ENCODE results near the gene PRKX. TPM values are rescaled to one million over a fixed set of nuclear protein-coding genes. Genes with fewer than 3 reads are reported as not detected.

The PRKX gene
- total RNA-seq, 1 donor from 2014 or later = 25.3 TPM

DNA sequence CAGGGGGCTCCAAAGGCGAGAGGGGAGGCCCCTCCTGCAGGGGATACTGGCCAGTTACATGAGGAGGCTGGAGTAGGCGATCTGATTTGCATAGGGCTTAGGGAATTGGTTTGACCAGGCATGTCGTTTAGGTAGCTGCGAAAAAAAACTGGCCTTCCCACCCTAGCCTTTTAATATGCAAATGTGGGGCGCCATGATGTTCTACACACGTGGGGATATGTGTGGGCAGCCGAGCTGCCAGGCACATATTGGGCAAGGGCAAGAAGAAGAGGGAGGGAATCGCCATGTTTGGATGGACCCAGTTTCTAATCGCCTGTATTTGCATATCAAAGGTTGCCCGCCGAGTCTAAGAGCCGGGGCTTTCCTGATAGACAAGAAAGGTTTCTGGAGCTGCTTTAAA is 121.3 kb downstream of the PRKX start:
- H3K4me1 Mint-ChIP-seq (ENCODE audit: unreplicated experiment) = no peaks in the 10 kb centered on the region
- H3K27me3 Mint-ChIP-seq (ENCODE audit: unreplicated experiment) = no peaks in the 10 kb centered on the region
- H3K9me3 Mint-ChIP-seq (ENCODE audit: unreplicated experiment) = no peaks in the 10 kb centered on the region
- no peak overlapping the region for H3K27ac Mint-ChIP-seq (ENCODE audit: unreplicated experiment)
- TF ChIP-seq CTCF (IDR thresholded peaks at IDR 0.05; ENCODE audit: unreplicated experiment) = no peak
- no peak overlapping the region for H3K4me3 Mint-ChIP-seq (ENCODE audit: unreplicated experiment)
- no peaks in the 10 kb centered on the region for H3K36me3 Mint-ChIP-seq (ENCODE audit: low read depth, unreplicated experiment)
- no peak for DNase-seq (ENCODE audit: low spot score)

DNA sequence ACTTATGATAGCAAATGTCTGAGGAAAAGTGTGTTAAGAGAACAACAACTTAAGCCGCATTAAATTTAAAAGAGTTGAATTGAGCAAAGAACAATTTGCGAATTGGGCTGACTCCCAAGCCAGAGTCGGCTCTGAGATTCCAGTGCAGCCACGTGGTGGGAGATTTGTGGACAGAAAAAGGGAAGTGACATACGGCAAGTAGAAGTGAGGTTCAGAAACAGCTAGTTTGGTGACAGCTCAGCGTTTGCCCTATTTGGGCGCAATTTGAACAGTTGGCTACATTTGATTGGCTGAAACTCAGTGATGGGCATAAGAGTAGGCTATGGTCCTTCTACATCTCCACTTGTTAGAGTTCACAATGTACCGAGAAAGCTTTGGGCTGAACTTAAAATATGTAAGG is 124.0 kb downstream of the PRKX start:
- TF ChIP-seq CTCF (IDR thresholded peaks at IDR 0.05; ENCODE audit: unreplicated experiment) = no peak
- no peak overlapping the region for H3K27ac Mint-ChIP-seq (ENCODE audit: unreplicated experiment)
- H3K36me3 Mint-ChIP-seq (ENCODE audit: low read depth, unreplicated experiment) = no peaks in the 10 kb centered on the region
- H3K4me3 Mint-ChIP-seq (ENCODE audit: unreplicated experiment) = no peak overlapping the region
- no peaks in the 10 kb centered on the region for H3K27me3 Mint-ChIP-seq (ENCODE audit: unreplicated experiment)
- no peak for DNase-seq (ENCODE audit: low spot score)
- no peaks in the 10 kb centered on the region for H3K4me1 Mint-ChIP-seq (ENCODE audit: unreplicated experiment)
- no peaks in the 10 kb centered on the region for H3K9me3 Mint-ChIP-seq (ENCODE audit: unreplicated experiment)

DNA sequence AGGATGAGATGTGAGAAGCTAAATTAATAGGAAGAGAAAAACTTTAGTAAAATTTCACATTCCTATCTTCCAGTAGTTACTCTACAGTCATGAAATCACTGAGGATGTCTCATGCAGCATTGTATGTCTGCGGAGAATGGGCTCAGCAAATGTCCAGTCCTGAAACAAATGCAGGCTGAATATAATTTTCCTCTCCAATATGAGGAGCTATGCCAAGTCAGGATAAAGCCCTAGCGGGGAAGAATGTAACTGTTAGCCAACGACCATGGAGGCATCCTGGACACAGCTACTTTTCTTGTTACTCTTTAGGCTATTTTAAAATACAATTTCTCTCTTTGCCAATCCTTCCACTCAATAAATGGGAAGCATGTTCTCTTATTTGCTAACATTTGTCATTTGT is 127.7 kb downstream of the PRKX start:
- H3K27ac Mint-ChIP-seq (ENCODE audit: unreplicated experiment) = no peak overlapping the region
- DNase-seq (ENCODE audit: low spot score) = no peak
- no peaks in the 10 kb centered on the region for H3K27me3 Mint-ChIP-seq (ENCODE audit: unreplicated experiment)
- H3K4me3 Mint-ChIP-seq (ENCODE audit: unreplicated experiment) = no peak overlapping the region
- H3K36me3 Mint-ChIP-seq (ENCODE audit: low read depth, unreplicated experiment) = no peaks in the 10 kb centered on the region
- no peaks in the 10 kb centered on the region for H3K9me3 Mint-ChIP-seq (ENCODE audit: unreplicated experiment)
- peaks cover 7% of the 10 kb centered on the region for H3K4me1 Mint-ChIP-seq (ENCODE audit: unreplicated experiment)
- no peak for TF ChIP-seq CTCF (IDR thresholded peaks at IDR 0.05; ENCODE audit: unreplicated experiment)

- DNase-seq (ENCODE audit: low spot score) = no peak
- Mint-ChIP-seq H3K36me3 (ENCODE audit: low read depth, unreplicated experiment) (no peaks in the 10 kb centered on the region), H3K27ac (ENCODE audit: unreplicated experiment) (no peak overlapping the region), H3K4me3 (ENCODE audit: unreplicated experiment) (no peak overlapping the region), H3K4me1 (ENCODE audit: unreplicated experiment) (peaks cover 7% of the 10 kb centered on the region), H3K27me3 (ENCODE audit: unreplicated experiment) (no peaks in the 10 kb centered on the region), H3K9me3 (ENCODE audit: unreplicated experiment) (no peaks in the 10 kb centered on the region)
- no peak for TF ChIP-seq CTCF (IDR thresholded peaks at IDR 0.05; ENCODE audit: unreplicated experiment)
Observed at GRCh38 chrX:3584415-3584996, 128.9 kb downstream of the PRKX start.

GRCh38 chrX:3582451-3582850 is 131.0 kb downstream of the PRKX start:
- no peak overlapping the region for H3K4me3 Mint-ChIP-seq (ENCODE audit: unreplicated experiment)
- no peaks in the 10 kb centered on the region for H3K9me3 Mint-ChIP-seq (ENCODE audit: unreplicated experiment)
- peaks cover 7% of the 10 kb centered on the region for H3K4me1 Mint-ChIP-seq (ENCODE audit: unreplicated experiment)
- no peak for DNase-seq (ENCODE audit: low spot score)
- H3K36me3 Mint-ChIP-seq (ENCODE audit: low read depth, unreplicated experiment) = no peaks in the 10 kb centered on the region
- H3K27ac Mint-ChIP-seq (ENCODE audit: unreplicated experiment) = no peak overlapping the region
- no peak for TF ChIP-seq CTCF (IDR thresholded peaks at IDR 0.05; ENCODE audit: unreplicated experiment)
- no peaks in the 10 kb centered on the region for H3K27me3 Mint-ChIP-seq (ENCODE audit: unreplicated experiment)

Measured in endothelial cell (in vitro differentiated cells).